KG1 (cell line): ENCODE data around the gene RCOR1.
A peak's percentile ranks its signal among the peaks of the same experiment; 100 is the strongest.

ENCODE experiments used
- DNase-seq: peaks from one replicate; lab custom pipeline; 2025; lab: John Stamatoyannopoulos, UW

RCOR1 gene

GRCh38 chr14:102678394-102678793, 85.9 kb downstream of the RCOR1 start:
- DNase-seq = no peak

DNA sequence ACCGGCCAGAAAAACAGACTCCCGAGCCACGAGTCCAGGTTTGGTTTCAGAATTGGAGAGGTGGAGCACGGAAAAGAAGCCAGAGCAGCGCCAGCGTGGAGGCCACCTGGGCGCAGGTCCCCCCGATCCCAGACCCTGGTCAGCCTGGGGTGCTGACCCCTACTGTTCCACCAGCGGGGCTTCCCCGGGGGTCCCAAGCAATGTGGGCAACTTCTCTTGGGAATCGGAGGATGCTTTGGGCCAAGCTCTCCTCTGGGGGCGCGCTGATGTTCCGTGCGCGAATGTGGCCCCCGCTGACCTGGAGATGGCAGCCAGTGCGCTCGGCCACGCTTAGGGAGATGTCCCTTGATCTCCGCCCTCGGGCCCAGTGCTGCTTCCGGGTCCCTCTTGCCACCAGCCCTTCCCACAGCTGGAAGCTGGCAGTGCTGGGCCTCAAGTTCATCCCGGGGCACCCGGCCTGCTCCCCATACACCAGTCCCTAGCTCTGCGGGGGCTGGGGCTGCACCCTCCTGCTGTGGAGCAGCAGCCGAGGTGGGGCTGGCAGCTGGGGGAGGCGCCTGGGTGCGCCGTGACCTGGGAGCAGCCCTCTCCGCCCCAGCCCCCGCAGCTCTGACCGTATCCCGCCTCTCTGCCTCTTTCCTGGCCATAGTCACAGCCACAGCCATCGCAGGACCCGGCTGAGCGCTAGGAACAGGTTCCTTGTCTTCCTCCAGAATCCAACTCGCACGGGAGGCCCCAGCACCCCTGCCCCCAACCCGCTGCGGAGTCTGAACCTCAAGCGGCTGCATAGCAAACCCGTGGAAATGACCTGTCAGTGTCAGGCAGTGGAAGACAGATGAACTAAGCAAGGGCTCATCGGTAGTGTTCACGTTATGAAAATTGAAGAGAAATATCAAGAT, 91.2 kb downstream of the RCOR1 start:
- no peak for DNase-seq

DNA sequence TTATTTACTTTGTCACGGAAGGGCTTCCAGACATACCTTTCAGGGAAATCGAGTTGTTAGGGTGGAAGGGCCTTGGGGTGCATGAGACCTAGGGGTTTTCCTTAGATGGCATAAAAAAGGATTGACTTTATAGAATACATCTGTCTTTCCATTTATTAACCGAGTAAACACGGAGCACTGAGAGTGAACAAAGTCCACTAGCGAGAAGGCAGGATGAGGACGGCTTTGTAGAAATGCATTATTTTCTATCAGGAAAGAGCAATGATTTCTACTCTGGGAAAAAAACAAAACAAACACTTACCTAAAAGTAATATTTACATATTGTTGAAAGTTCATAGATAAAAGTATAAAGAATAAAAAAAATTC, 91.8 kb downstream of the RCOR1 start:
- DNase-seq = no peak

GRCh38 chr14:102686196-102686801, 93.8 kb downstream of the RCOR1 start:
- no peak for DNase-seq

GRCh38 chr14:102688290-102688689, 95.8 kb downstream of the RCOR1 start:
- no peak for DNase-seq

DNA sequence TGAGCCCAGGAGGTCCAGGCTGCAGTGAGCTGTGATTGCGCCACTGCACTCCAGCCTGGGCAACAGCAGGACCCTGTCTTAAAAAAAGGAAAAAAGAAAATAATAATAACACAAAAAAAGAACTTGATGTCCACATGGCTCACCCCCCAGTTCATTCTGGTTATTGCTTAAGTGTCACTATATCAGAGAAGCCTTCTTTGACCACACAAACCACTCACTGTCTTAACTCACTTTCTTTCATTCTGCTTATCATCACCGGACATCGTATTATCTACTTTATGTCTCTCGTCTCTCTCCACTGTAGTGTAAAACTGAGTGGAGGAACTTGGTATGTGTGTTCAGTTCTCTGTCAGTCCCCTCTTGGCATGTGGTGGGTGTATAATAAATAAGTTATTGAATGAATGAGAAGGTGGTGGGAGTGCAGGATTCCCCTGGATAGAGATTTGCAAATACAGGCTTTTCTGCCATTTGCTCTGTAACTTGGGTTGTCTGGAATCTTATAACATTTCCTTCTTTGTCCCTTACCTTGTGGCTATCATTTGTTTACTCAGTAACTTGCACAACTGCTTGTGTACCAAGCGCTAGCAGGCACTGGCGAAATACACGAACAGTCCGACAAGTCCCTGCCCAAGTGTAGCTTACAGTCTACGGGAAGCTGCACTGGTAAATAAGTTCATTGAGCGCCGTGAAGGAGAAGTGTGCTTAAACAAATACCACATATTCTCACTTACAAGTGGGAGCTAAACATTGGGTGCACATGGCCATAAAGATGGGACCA, 98.2 kb downstream of the RCOR1 start:
- no peak for DNase-seq

DNA sequence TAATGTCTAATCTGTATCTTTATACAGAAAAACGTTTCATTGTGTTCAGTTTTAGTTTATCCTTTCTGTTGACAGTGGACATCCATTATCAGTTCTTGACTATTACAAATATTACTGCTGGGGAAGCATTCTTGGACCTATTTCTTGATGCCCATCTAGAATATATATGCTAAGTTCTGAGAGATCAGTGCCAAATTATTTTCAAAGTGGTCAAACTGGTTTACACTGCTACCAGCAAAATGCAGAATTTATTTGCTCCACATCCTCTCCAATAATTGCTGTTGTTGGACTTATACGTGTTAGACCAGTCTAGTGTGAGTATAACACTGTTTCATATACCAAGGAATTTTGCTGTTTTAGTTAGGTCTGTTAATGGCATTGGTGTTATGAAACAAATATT, 99.3 kb downstream of the RCOR1 start:
- no peak for DNase-seq

DNA sequence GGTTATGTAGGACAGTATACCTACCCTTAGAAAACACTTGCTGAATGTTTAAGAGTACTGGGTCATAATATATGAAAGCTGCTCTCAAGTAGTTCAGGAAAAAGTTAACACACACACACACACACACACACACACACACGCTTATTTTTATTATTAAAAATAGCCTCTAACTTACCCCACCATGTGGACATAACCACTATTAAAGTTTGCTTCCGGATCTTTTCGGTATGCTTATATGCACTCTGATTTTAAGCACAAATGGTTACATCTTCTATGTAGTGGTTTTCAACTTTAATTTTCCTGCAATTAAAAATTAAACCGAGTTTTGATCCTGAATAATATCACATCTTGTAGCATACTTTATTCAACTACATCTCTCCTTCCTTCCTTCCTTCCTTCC, 99.9 kb downstream of the RCOR1 start:
- DNase-seq = no peak

GRCh38 chr14:102693006-102693755, 100.7 kb downstream of the RCOR1 start:
- DNase-seq = no peak

DNA sequence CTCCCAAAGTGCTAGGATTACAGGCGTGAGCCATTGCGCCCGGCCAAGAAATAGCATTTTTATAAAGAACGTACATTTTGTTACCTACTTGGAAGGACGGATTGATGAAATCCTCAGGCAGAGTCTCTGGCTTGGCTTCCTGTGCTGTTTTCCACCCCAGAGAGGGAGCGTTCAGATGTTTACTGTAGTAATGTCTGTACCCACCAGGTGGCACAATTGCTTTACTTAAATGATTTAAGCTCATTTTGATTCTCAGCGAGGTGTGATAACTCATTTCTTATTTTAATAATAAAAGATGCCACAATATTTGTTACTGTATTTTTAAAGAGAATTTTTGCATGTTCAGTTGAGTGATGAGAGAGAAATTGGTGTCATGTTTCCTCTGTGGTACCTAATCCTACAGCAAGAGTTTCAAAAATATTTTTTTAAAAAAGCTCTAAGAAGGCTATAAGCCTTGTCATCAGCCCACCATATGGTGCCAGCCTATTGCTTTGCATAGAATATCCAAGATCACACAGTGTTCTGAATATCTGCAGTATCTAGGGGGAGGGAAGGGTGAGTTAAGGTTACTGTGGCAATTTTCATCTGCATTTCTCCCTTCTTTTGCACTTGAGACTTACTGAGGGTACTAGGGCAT, 102.2 kb downstream of the RCOR1 start:
- peak; percentile 41 for DNase-seq

DNA sequence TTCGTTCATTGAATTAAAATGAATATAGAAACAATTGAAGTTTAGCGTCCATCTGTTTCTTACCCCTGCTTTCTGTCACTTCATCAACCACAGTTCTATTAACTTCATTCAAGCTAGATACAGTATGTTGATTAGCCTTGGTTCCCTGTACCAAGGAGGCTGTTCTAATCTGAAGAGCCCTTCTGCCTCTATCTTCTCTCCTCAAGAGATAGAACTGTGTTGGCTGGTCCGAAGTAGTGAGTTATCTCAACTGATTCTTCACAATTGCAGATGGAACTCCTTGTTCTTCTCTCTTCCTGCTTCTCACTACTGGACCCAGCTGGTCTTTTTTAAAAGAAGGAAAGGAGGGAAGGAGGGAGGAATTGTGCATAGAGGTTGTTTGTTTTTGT, 102.7 kb downstream of the RCOR1 start:
- DNase-seq = no peak

GRCh38 chr14:102696332-102696731, 103.9 kb downstream of the RCOR1 start:
- DNase-seq = no peak

DNA sequence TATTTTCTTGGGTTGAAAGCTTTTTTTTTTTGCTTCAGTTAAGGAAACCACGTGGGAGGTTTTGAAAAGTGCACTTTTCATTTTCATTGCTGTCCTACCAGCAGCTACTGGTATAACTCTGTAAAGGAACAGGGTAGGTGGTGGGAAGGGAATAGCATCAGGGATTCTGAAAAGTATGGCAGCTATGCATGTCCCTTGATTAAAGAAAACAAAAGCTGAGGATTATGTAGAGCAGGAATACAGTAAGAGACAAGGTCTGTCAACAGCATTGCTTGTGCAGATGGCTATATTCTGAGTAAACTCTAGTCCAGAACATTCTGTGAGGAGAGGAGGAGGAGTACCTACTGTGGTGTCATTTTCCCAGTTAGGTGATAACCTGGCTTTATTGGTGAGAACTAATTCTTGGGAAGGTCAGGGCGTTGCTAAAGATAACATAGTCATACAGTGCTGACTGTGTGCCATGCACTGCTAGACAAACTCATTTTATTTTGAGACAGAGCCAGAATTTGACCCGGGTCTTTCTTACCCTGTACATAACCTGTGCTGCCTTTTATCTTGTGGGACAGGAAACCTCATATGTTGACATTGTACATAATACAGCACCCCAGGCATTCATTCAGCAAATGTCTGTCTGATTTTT, 104.5 kb downstream of the RCOR1 start:
- no peak for DNase-seq

- DNase-seq = no peak
Observed at GRCh38 chr14:102697501-102697900, 105.1 kb downstream of the RCOR1 start.

- no peak for DNase-seq
Observed at GRCh38 chr14:102699416-102700110, 107.1 kb downstream of the RCOR1 start.

DNA sequence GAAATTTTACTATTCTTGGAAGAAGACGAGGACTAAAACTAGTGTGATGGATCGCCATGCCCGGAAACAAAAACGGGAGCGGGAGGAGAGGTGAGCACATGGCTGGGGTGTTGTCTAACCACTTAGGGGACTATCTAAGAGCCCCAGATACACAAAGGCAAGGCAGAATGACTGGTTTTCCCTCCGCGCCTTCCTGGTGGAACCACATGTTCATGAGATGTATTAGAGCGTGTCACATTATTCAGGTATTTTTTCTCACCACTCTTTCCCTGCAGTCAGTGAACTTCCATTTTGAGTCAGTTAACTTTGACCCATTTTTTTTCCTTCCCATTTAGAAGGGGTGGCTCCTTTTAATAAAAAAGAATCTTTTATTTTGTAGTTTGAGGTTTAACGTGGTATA, 116.0 kb downstream of the RCOR1 start:
- no peak for DNase-seq

DNA sequence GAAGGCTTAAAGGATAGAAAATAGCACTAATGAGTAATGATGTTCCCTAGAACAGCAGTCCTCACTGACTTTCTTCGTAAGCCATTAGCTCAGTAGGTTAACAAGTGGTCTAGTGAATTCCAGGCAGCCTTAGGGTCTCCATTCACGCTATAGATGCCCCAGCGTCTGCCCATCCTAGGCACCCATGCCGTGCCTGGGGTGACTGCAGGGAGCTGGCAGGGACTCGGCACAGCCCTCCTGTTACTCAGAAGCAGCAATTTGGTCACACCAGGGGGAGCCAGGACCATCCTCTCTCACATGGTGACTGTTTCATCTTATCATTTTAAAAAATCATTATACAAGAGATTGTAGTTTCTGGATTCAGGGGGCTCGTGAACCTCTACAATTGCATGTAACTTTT, 118.8 kb downstream of the RCOR1 start:
- DNase-seq = no peak

DNA sequence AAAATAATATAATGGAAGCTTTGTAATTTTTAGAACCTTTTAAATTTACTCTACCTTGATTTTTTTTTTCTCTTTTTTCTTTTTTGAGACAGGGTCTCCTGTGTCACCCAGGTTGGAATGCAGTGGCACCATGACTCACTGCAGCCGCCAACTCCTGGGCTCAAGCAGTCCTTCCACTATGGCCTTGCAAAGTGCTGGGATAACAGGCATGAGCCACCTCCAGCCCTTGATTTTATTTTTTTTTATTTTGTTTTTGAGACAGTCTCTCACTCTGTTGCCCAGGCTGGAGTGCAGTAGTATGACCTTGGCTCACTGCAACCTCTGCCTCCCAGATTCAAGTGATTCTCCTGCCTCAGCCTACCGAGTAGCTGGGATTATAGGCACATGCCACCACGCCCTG, 119.5 kb downstream of the RCOR1 start:
- no peak for DNase-seq

DNA sequence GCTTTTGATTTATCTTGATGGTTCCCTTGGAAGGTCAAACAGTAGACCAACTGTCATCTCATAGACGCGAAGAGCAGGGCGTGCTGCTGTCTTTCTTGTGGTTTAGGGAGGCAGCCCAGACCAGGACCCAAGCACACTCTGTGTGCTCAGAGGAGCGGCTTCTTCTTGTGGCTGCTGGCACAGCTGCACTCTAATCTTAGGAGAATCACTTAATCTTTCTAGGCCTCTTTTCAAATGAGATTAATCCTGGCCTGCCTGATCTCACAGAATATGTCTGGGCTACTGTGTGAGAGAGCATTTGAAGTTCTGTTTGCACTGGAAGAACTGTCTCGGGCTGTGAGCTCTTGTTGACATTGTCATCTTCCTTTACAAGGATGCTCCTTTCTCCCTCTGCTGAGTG, 124.8 kb downstream of the RCOR1 start:
- no peak for DNase-seq

GRCh38 chr14:102722646-102723045, 130.2 kb downstream of the RCOR1 start:
- DNase-seq = no peak

- no peak for DNase-seq
Observed at GRCh38 chr14:102723650-102724049, 131.2 kb downstream of the RCOR1 start.
